Activated CD4-positive, alpha-beta T cell treated with anti-CD3 and anti-CD28 coated beads for 48 hours (primary cell): ENCODE measurements around the gene IFITM5.

Source experiments
- DNase-seq: peaks from one replicate; pipeline ENCODE4 v3.0.0-alpha.2; 2020

Gene IFITM5

DNA sequence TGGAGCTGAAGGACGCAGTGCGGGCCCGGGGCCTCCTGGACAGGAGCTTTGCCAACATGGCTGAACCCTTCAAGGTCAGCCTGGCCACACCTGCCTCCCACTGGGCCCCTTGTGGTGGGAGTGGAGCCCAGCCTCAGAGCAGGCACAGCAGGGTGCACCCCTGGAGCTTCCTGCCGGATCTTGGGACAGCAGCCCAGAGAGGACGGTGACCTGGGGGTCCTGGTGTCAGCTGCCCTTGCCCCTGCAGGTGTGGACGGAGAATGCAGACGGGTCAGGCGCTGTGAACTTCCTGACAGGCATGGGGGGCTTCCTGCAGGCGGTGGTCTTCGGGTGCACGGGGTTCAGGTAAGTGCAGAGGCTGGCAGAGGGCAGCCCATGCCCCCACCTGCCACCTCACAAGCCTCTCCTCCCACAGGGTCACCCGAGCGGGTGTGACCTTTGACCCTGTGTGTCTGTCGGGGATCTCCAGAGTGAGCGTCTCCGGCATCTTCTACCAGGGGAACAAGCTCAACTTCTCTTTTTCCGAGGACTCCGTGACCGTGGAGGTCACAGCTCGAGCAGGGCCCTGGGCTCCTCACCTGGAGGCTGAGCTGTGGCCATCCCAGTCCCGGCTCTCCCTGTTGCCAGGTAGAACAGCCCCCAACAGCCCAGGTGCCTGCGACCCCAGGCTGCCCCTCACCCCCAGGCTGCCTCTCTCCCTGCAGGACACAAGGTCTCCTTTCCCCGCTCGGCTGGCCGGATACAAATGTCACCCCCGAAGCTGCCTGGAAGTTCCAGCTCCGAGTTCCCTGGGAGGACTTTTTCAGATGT is 5.3 kb downstream of the IFITM5 start:
- no peak for DNase-seq

DNA sequence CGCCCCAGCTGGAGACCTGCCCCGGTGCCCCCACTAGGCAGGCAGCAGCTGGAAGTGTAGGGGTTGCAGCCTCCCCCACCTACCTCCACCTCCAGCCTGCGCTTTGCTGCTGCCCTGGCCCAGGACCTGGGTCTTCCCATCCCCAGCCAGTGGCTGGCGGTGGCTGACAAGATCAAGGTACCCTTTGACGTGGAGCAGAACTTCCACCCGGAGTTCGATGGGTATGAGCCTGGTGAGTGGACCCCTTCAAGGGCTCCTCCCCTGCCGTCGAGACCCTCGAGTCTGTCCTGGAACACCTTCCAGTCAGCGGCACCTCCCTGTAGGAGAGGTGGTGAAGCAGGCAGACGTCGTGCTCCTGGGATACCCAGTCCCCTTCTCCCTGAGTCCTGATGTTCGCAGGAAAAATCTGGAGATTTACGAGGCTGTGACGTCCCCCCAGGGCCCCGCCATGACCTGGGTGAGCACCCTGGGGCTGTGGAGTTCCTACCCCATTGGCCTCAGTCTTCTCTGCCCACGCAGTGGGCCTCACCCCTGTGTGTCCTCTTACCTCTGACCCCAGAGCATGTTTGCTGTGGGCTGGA is 6.0 kb downstream of the IFITM5 start:
- DNase-seq, result no peak

DNA sequence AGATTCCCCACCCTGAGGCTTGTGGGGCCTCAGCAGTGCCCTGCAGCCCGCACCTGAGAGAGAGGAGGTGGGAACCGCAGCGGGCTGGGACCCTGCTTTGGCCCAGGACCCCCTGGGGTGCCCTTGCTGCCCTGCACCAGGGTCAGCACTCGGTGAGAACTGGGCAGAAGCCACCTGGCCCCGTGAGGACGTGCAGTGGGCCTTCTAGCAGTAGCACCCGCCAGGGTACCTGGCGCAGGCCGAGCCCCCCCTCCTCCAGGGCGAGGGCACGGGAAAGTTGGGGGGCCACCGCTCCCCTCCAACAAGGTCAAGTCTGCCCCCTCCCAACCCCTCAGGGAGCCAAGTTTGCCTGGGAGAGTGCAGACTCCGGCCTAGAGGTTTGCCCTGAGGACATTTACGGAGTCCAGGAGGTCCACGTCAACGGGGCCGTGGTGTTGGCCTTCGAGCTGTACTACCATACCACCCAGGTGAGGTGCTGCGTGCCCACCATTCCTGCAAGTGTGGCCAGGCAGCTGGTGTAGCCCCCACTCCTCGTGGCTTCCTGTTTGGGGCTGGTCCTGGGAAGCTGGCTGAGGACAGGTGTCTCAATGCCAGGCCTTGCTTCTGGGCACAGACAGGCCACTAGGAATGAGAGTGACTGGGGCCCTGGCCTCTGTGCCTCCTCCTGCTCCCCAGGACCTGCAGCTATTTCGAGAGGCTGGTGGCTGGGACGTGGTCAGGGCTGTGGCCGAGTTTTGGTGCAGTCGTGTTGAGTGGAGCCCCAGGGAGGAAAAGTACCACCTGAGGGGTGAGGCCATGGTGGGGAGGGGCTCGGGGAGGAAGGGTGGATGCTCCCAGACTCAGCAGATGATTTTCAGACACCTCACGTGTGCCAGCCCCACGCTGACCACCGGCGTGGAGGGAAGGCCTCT is 6.9 kb downstream of the IFITM5 start:
- DNase-seq, result no peak

DNA sequence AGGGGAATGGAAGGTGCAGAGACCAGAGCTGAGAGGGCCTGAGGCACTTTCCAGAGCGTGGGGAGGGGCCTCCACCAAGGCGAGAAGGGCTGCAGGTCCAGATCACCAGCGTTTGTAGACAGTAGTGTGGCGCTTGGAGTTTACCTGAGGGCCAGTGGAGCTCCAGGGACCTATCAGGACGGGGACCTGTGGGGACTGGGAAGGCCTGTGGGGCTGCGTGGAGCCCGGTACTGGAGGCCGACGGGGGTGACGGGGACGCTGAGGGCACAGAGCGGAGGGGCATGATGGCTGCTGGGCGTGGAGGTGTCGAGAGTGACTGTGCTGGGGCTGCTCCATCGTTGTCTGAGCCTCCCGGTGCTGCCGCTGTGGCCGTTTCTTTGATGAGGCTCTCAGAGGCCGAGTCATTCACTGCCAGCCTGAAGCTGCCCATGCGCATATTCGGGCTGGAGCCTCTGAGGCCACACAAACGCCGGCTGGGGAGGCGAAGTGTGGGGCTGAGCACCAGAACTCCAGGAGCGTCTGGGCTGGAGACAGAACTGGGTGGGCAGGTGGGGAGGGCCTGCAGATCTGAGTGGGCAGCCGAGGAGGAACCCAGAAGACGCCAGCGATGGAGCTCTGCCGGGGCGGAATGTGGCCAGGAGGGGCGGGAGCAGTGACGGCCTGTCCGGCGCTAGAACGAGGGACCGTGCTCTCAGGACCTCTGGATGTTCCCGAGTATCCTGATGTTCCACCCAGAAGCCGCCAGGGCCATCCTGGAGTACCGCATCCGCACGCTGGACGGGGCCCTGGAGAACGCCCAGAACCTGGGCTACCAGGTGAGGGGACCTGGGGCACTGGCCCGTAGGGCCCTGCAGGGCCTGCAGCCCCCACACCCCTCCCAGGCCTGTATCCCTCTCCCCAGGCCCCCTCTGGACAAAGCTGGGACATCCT is 7.8 kb downstream of the IFITM5 start:
- no peak for DNase-seq

DNA sequence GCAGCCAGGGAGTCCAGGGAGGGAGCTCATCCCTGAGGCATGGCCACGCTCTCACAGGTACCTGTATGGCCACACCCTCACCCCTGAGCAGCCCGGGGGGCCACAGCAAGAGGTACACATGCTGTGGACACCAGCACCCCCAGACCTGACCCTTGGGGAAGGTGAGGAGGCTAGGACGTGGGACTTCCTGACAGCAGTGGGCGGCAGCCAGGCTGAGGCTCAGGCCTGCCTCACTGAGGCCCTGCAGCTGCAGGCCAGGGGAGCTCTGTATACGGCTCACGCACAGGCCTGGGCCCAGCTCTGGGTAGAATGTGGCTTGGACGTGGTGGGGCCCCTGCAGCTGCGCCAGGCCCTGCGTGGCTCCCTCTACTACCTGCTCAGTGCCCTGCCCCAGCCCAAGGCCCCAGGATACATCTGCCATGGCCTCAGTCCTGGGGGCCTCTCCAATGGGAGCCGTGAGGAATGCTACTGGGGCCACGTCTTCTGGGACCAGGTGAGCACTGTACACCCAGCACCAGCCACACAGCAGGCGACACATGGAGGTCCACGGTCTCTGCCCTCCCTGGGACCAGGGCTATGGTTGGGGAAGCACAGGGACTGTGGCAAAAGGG is 8.6 kb downstream of the IFITM5 start:
- DNase-seq, result no peak

DNA sequence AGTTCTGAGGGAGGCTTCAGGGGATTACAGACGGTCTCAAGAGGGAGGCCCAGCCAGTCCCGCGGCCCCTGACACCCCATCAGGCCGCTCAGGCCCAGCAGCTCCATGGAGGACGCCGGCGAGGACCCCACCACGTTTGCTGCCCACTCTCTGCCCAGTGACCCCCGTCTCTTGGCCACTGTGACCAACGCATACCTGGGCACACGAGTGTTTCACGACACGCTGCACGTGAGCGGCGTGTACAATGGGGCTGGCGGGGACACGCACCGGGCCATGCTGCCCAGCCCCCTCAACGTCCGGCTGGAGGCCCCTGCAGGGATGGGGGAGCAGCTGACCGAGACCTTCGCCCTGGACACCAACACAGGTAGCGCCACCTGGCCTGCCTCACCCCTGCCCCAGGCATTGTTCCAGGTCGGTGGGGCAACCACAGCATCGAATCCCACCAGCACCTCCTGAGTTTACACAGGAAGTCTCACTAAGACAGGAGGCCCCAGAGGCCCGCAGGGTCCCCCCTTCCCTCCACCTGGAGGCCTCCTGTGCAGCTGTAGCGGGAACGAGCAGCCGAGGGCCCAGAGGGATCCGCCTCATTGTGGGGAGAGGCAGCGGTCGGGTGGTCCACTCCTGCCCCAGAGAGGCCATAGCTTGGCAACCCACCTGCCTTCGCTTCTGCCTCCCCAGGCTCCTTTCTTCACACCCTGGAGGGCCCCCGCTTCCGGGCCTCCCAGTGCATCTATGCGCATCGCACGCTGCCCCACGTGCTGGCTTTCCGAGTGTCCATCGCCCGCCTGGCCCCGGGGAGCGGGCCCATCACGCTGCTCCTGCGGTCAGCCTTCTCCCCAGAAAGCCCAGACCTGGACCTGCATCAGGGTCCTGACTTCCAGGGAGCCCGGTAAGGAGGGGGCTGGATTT is 9.4 kb downstream of the IFITM5 start:
- DNase-seq, result no peak

DNA sequence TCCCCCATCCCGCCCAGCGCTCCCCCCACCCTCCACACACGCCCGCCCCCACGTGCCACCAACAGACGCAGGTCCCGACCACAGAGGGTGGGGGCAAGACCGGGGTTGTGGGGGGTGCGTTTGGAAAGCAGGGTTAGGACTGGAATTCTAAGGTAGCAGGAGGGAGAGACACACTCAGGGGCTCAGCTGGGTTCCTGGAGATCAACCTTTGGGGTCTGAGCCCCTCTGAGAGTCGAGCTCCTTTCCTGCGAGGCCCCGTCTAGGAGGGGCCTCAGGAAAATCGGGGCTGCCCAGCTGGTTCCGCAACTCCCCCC is 10.0 kb downstream of the IFITM5 start:
- DNase-seq, result peak; percentile 28

DNA sequence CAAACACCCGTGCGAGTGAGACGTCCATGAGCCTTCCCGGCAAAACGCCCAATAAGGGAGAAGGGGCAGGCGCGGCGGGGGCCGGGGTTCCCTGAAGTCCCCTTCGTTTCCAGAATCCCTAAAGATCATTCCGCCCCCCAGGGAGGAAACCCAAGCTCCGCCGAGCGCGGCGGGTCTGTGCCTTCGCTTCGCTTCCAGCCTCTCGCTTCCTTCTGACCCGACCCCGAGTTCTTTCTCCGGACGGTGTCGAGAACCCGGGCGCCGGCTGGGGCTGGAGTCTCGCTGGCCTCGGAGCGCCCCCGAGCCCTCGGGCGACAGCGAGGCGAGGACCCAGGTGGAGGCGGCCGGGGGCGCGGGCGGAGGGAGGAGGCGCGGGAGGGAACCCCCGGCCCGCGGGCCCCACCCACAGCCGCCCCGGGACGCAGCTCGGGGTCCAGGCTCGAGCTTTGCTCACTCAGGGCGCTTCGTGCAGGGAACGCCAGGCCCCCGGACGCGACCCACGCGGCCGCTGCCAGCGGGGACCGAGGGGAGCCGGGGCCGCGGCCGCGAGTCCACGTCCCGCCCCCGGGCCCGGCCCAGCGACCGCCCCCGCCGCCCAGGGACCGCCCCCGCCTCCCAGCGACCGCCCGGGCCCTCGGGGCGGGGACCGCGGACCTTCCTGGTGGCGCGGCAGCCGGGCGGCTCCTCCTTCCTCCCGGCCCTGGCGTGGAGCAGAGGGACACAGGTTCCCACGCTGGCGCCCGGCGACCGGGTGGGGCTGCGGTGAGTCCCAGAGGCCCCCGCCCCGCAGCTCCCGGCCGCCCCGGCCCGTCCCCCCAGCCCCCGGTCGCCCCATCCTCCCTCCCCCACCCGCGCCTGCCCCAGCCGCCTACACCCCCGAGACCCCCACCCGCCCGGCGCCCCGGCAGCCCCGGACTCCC is 10.6 kb downstream of the IFITM5 start, which contains the start of gene PGGHG:
TSS of gene PGGHG (plus strand) at position 649 of the 920 bp plus-strand sequence. CDS start 691 bp downstream, outside the sequence.
- peak; percentile 47 for DNase-seq

DNA sequence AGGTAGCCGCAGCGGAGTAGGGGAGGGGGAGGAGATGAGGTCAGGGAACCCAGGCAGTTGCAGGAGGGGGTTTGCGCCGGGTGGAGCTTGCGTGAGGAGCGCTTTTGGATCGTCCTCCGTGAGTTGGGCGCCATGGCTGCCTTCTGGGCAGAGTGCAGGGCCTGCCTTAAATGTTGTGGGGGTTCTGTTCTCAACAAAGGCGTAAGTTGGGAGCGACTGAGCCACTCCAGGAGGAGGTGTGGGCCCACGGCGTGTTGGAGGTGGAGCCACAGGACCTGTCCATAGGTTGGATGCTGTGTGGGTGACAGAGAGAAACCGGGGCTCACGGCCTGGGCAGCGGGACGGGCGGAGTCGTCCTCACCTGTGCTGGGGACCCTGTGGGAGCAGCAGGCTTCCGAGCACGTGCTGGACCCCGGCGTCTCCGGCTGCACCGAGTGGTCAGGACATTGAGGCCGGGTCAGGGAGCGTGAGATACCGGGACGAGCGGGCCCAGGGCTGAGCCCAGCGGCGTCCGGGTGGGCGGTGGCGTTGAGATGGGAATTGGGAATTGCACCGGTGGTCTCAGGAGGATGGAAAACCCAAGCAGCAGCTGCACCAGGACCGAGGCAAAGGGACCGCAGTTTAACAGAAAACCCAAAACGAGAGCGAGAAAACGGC is 11.4 kb downstream of the IFITM5 start:
- DNase-seq, result peak; percentile 63

DNA sequence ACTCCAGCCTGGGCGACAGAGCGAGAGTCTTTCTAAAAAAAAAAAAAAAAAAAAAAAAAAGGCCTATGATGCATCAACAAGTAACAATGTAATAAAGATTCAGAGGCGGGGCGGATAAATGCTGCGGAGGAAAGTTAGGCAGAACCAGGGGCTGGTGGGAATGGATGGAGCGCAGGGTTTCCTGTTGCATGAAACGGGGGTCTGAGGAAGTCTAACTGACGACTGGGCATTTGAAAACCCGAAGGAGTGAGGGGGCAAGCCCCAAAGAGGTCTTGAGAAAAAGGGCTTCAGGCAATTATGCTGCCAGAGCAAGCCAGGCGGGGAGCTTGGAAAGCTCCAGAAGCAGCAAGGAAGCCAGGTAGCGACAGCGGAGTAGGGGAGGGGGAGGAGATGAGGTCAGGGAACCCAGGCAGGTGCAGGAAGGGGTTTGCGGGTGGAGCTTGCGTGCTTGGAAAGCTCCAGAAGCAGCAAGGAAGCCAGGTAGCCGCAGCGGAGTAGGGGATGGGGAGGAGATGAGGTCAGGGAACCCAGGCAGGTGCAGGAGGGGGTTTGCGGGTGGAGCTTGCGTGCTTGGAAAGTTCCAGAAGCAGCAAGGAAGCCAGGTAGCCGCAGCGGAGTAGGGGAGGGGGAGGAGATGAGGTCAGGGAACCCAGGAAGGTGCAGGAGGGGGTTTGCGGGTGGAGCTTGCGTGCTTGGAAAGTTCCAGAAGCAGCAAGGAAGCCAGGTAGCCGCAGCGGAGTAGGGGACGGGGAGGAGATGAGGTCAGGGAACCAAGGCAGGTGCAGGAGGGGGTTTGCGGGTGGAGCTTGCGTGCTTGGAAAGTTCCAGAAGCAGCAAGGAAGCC is 12.1 kb downstream of the IFITM5 start:
- peak; percentile 45 for DNase-seq

DNA sequence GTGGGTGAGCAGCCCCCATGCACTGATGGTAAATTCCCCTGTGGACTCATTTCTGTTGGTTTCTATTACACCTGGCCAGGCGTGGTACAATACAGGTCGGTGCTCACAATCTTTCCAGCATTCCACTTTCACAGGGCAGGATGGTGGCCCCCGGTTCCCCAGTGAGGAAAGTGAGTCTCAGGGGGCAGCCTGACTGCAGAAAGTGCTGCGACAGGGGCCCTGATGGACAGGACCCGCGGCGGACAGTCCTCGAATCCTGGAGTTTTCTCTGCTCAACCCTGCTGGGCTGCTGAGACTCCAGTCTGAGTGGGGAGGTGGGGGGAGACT is 13.5 kb downstream of the IFITM5 start:
- no peak for DNase-seq

DNA sequence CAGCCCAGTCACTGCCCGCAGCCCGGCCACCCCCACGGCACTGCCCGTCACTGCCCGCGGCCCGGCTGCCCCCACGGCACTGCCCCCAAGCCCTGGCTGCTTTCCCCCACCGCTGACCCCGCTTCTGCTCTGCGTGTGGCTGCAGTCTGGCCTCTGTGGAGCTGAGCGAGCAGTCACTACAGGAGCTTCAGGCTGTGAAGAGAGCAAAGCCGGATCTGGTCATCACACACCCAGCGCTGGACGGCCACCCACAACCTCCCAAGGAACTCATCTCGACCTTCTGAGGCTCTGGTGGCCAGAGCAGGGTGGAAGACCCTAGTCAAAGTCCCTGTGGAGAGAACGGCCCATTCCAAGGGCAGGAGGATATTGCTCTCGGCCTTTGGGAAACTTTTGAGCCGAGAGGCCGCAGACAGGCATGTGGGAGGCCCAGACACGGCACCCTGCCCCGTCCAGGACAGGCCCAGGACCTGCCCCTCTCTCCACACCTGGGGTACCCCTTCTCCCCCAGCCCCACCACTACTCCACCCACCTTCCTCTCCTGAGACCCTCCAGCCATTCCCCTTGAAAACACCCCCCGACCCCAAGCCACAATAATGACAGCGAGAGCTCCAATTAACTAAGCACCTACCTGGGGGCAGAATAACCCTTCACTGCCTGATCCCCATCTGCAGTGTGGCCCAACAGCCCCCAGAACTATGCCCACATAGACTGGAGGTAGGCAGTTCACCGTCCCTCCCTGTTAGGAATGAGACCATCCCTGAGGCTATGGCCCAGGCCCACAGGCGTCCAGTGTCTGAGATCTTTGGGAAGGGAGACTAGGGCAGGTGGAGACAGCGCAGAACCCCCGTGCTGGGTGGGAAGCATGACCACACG is 14.1 kb downstream of the IFITM5 start:
- no peak for DNase-seq

DNA sequence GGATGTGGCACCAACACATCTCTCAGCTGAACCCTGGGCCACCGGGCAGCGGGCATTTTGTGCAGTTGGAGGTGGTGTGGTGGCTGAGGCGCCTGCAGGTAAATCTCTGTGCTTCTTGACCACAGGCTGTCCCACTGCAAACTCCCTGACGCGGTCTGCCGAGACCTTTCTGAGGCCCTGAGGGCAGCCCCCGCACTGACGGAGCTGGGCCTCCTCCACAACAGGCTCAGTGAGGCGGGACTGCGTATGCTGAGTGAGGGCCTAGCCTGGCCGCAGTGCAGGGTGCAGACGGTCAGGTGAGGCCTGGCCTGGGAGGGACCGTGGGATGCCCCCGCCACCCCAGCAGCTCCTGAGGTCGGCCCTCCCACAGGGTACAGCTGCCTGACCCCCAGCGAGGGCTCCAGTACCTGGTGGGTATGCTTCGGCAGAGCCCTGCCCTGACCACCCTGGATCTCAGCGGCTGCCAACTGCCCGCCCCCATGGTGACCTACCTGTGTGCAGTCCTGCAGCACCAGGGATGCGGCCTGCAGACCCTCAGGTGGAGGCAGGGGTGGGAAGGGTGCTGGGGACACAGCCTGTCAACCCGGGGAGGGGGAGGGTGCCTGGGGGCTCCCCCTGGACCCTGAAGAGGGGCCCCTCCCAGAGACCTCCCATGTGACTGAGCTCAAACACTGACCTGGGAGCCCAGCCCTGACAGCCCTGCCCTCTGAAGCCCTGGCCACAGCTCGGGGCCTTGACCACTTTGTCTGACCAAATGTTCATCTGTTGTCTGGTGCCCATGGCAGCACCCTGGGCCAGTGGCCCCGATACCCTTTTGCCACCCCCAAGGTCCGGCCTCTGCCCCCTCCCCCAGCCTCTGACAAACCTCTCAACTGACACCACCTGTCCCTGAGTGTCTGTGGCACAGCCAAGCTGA is 15.0 kb downstream of the IFITM5 start:
- DNase-seq, result peak; percentile 2

DNA sequence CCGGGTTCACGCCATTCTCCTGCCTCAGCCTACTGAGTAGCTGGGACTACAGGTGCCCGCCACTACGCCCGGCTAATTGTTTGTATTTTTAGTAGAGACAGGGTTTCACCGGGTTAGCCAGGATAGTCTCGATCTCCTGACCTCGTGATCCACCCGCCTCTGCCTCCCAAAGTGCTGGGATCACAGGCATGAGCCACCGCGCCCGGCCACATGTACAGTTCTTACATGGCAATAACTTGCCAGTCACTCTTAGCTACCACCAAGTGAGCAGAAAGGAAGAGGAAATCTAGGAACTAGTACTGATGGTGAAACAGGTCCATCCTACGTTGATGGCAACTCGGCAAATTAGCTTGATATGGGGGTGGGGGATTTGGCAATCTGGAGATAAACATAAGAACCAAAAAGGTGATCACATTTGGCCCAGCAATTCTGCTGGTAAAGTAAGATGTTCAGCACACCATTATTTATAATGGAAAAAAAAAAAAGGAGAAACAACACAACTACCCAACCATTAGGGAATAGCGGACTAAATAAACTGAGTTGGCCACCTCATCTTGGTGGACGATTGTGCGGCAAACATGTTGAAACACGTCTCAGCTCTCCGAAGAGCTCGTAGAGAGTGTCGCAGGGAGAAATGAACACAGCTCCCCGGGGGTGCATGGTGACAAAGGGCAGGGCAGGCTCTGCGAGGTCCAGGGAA is 15.8 kb downstream of the IFITM5 start:
- peak; percentile 2 for DNase-seq

DNA sequence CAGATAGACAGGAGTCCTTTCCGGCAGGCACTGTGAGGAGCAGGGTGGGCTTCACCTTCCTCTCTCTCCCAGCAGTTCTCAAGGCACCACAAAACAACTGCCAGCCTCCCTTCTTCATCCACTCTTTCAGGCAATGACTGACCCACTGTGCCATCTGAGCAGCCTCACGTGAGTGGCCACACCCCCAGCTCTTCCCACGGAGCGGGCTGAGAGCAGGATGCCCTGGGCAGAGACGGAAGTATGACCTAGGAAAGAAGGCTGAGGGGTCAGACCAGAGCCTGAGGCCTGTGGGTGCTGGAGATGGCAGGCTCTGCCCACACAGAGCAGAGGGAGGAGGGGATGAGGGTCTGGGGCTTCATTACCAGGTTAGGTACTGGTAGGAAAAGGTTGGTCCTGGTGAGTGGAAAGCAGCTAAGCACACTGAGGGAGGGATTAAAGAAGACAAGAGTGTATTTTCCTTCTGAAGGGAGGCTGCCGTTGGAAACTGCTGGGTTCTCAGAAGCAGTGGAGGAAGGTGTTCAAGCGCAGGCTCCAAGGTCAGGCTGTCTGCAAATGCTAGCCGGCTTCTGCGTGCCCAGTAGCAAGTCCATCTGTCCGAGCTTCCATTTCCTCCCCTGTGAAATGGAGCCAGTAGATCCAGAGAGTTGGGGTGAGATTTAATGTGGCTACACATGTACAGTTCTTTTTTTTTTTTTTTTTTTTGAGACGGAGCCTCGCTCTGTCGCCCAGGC is 16.5 kb downstream of the IFITM5 start:
- DNase-seq, result peak; percentile 4
